A549 (cell line): ENCODE measurements around the gene LRRC17. TPM values are rescaled to one million over a fixed set of nuclear protein-coding genes. Genes with fewer than 3 reads are reported as not detected.

Experiments used
- ATAC-seq, 2 experiments: fragments of 200-7000 bp in 1 of 2; fragments of >200 bp in 1 of 2; cut with Nextera tagmentation in 1 of 2; cut with Tn5 transposase in 1 of 2; 3 replicates each; pipeline versions ENCODE4 v1.8.0 to v1.9.1; 2018 to 2020; ENCODE audit warnings: mild to moderate bottlenecking in 1 of 2, moderate library complexity in 1 of 2
- CTCF ChIA-PET: fragments of 300-600 bp; sonication (Branson Sonifier 250); formaldehyde crosslinking; extraction: SDS; loops from one replicate; lab custom pipeline; 2021; ENCODE audit warnings: antibody characterized with exemption, inconsistent platforms; lab: Yijun Ruan, JAX
- POLR2A ChIA-PET: fragments of 350-600 bp; formaldehyde crosslinking; extraction: SDS; loops from one replicate; lab custom pipeline; 2021; ENCODE audit warnings: antibody characterized with exemption, inconsistent platforms; lab: Yijun Ruan, JAX
- DNase-seq, 2 experiments: peaks; one replicate each; pipeline versions ENCODE4 v3.0.0 to v3.0.0-alpha.2; 2011 to 2016; ENCODE audit warnings: low read depth in 1 of 2, low spot score in 1 of 2
- FAIRE-seq: peaks from 2 replicates; lab custom pipeline; 2011; peaks lifted over from hg19 to GRCh38; lab: Jason Lieb, UNC
- H3K27ac ChIP-seq, 2 experiments: fragments of >200 bp; sonication (Bioruptor Twin); formaldehyde crosslinking; 3 replicates each; pipeline ENCODE4 v1.5.1; 2016 to 2017
- H3K4me1 ChIP-seq: fragments of >200 bp; sonication (Bioruptor Twin); formaldehyde crosslinking; 3 replicates; pipeline ENCODE4 v1.6.1; 2016
- H3K4me2 ChIP-seq: fragments of >200 bp; sonication (Bioruptor Twin); formaldehyde crosslinking; 3 replicates; pipeline ENCODE4 v1.6.1; 2016
- H3K4me3 ChIP-seq: fragments of >200 bp; sonication (Bioruptor Twin); formaldehyde crosslinking; 3 replicates; pipeline ENCODE4 v1.5.1; 2016
- H3K9me3 ChIP-seq: fragments of >200 bp; sonication (Bioruptor Twin); formaldehyde crosslinking; 3 replicates; pipeline ENCODE4 v1.6.1; 2016
- CBX2 ChIP-seq: fragments of 200-600 bp; sonication (generic); IDR thresholded peaks from 2 replicates; pipeline ENCODE4 v1.6.1; 2016; ENCODE audit warnings: low read depth, mild to moderate bottlenecking, borderline replicate concordance
- CHD2 ChIP-seq: fragments of 150-350 bp; IDR thresholded peaks from 2 replicates; pipeline ENCODE4 v1.6.1; 2014; ENCODE audit warnings: low read length; ENCODE audit not compliant: partially characterized antibody
- E2F6 ChIP-seq: IDR thresholded peaks from 2 replicates; pipeline ENCODE4 v1.6.1; 2012; ENCODE audit warnings: low read depth, borderline replicate concordance
- EHMT2 ChIP-seq: fragments of 200-600 bp; sonication (generic); IDR thresholded peaks from 2 replicates; pipeline ENCODE4 v1.6.1; 2016; ENCODE audit warnings: antibody characterized with exemption, low read depth, mild to moderate bottlenecking, moderate library complexity
- EP300 ChIP-seq, 2 experiments: fragments of >200 bp; sonication (Bioruptor Twin); formaldehyde crosslinking; IDR thresholded peaks; 2 replicates in 1 of 2; 3 replicates in 1 of 2; pipeline ENCODE4 v1.6.1; 2016 to 2017
- FOSB ChIP-seq: fragments of 250-450 bp; sonication (Bioruptor Pico); IDR thresholded peaks from 2 replicates; pipeline ENCODE4 v1.5.0; 2020; ENCODE audit warnings: mild to moderate bottlenecking, moderate library complexity
- FOSL2 ChIP-seq, 2 experiments: fragments of 450-650 bp in 1 of 2; fragments of >200 bp in 1 of 2; sonication (Bioruptor Twin) in 1 of 2; formaldehyde crosslinking; IDR thresholded peaks; 2 replicates each; pipeline versions ENCODE4 v1.5.0 to v1.6.1; 2016 to 2020; ENCODE audit warnings: mild to moderate bottlenecking in 1 of 2, moderate library complexity in 1 of 2
- HOXA7 ChIP-seq: fragments of 250-450 bp; sonication (Bioruptor Pico); IDR thresholded peaks from 2 replicates; pipeline ENCODE4 v1.5.0; 2020; ENCODE audit warnings: mild to moderate bottlenecking, moderate library complexity
- HOXB5 ChIP-seq: fragments of 250-450 bp; sonication (Bioruptor Pico); IDR thresholded peaks from 2 replicates; pipeline ENCODE4 v1.5.0; 2020; ENCODE audit warnings: mild to moderate bottlenecking, moderate library complexity
- MAFK ChIP-seq: fragments of 450-650 bp; IDR thresholded peaks from 2 replicates; pipeline ENCODE4 v1.6.1; 2014; ENCODE audit not compliant: partially characterized antibody
- MAZ ChIP-seq: fragments of 150-350 bp; IDR thresholded peaks from 2 replicates; pipeline ENCODE4 v1.6.1; 2014; ENCODE audit warnings: antibody characterized with exemption, low read depth, low read length, borderline replicate concordance
- NR3C1 ChIP-seq: fragments of >200 bp; sonication (Bioruptor Twin); formaldehyde crosslinking; IDR thresholded peaks from 3 replicates; pipeline ENCODE4 v1.6.1; 2017
- PBX3 ChIP-seq: IDR thresholded peaks from 2 replicates; pipeline ENCODE4 v1.6.1; 2012
- PHF8 ChIP-seq: fragments of 200-600 bp; sonication (generic); IDR thresholded peaks from 2 replicates; pipeline ENCODE4 v1.6.1; 2016; ENCODE audit warnings: low read depth, mild to moderate bottlenecking, antibody characterized with exemption, moderate library complexity, borderline replicate concordance
- RCOR1 ChIP-seq: fragments of 150-350 bp; IDR thresholded peaks from 2 replicates; pipeline ENCODE4 v1.6.1; 2014; ENCODE audit warnings: antibody characterized with exemption, low read length, low read depth
- REST ChIP-seq: fragments of 200-600 bp; sonication (generic); IDR thresholded peaks from 2 replicates; pipeline ENCODE4 v1.6.1; 2016; ENCODE audit warnings: antibody characterized with exemption, mild to moderate bottlenecking, moderate library complexity
- SREBF2 ChIP-seq: fragments of 450-650 bp; IDR thresholded peaks from 2 replicates; pipeline ENCODE4 v1.6.1; 2014; ENCODE audit warnings: mild to moderate bottlenecking, moderate library complexity
- TP53 ChIP-seq: fragments of 250-450 bp; sonication (Bioruptor Pico); IDR thresholded peaks from 2 replicates; pipeline ENCODE4 v1.5.0; 2021; ENCODE audit warnings: mild to moderate bottlenecking, moderate library complexity
- WGBS: methylation state at CpG from one replicate; pipeline ENCODE4 v1.1.6; 2017; ENCODE audit errors: missing lambda C conversion rate; 5-methylcytosine and 5-hydroxymethylcytosine counted together
- polyA plus RNA-seq, 4 experiments: library from polyadenylated mRNA; depleted of rRNA in 3 of 4; stranded (reverse); fragments of >200 nt; fragmentation: RNase III in 1 of 4; extraction: RNeasy Plus Mini Kit Qiagen cat#74134 plus additional on column Dnase treatment in 1 of 4; gene quantifications; 2 replicates in 3 of 4; 3 replicates in 1 of 4; pipeline ENCODE4 v1.2.3, GENCODE V29; 2011 to 2017
- TF ChIP-seq, protein P1 (sequence below): fragments of 250-450 bp; sonication (Bioruptor Pico); IDR thresholded peaks from 2 replicates; pipeline ENCODE4 v1.5.0; 2020; ENCODE audit warnings: low read depth, mild to moderate bottlenecking, moderate library complexity
- TF ChIP-seq, protein P2 (sequence below): fragments of >200 bp; sonication (Bioruptor Twin); formaldehyde crosslinking; IDR thresholded peaks from 3 replicates; pipeline ENCODE4 v1.6.1; 2016

LRRC17 gene
- polyA plus RNA-seq, 2 of the 4 experiments (the other 2 are of a cell fraction), result 0.05 to 0.36 TPM

- no peaks in the 10 kb centered on the region for H3K9me3 ChIP-seq
- FAIRE-seq (no peak), DNase-seq (no peak), ATAC-seq (peak; percentile 30 to 36; a peak in 2 of 6 replicates)
- peaks cover 14% of the 10 kb centered on the region for H3K4me1 ChIP-seq
- ChIA-PET CTCF (interaction anchor here (1.4 to 1.8 kb wide), 2 partner anchors 9 to 135 kb away, joined by 5 to 8 read pairs; no protein-coding TSS in a partner anchor), POLR2A (no interaction called here)
- no peak overlapping the region for H3K27ac ChIP-seq
- TF ChIP-seq MAZ (no peak), MAFK (peak; percentile 40)
- WGBS, result 13% methylated on average over 2 of the region's 2 CpGs
- no peak overlapping the region for H3K4me3 ChIP-seq
- H3K4me2 ChIP-seq, result peak overlapping the region; percentile 41
Observed at GRCh38 chr7:102927312-102927933, 14.6 kb downstream of the LRRC17 start.

- POLR2A ChIA-PET, result no interaction called here
- CTCF ChIA-PET, result no interaction called here
- Histone ChIP-seq H3K27ac (no peak overlapping the region), H3K4me3 (no peak overlapping the region), H3K4me2 (0 out of 3 replicates have a peak overlapping the region, but pooled peaks have one; percentile 7), H3K4me1 (peaks cover 10% of the 10 kb centered on the region), H3K9me3 (no peaks in the 10 kb centered on the region)
- 46% methylated on average over 1 of the region's 1 CpG for WGBS
- DNase-seq (no peak), FAIRE-seq (no peak), ATAC-seq (no peak)
- TF ChIP-seq MAZ (no peak), FOSB (no peak), SREBF2 (no peak), NR3C1 (no peak)
Observed at GRCh38 chr7:102931757-102932156, 19.0 kb downstream of the LRRC17 start.

DNA sequence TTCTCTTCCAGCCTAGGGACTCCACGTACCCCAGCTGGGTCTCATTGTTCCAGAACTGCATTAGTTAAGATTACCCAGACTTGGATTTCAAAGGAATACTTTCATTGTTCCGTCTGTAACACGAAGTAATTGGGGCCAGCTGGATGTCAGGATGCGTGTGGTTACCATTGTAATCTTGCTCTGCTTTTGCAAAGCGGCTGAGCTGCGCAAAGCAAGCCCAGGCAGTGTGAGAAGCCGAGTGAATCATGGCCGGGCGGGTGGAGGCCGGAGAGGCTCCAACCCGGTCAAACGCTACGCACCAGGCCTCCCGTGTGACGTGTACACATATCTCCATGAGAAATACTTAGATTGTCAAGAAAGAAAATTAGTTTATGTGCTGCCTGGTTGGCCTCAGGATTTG is 21.0 kb downstream of the LRRC17 start:
- DNase-seq (no peak), ATAC-seq (no peak), FAIRE-seq (no peak)
- POLR2A ChIA-PET, result no interaction called here
- Histone ChIP-seq H3K4me1 (no peaks in the 10 kb centered on the region), H3K4me3 (no peak overlapping the region)
- TF ChIP-seq EP300 (IDR thresholded peaks at IDR 0.05), result no peak
- no peak for TF ChIP-seq TP53 (CRISPR knock-in tag)
- TF ChIP-seq CHD2, result no peak
- TF ChIP-seq, protein P1, sequence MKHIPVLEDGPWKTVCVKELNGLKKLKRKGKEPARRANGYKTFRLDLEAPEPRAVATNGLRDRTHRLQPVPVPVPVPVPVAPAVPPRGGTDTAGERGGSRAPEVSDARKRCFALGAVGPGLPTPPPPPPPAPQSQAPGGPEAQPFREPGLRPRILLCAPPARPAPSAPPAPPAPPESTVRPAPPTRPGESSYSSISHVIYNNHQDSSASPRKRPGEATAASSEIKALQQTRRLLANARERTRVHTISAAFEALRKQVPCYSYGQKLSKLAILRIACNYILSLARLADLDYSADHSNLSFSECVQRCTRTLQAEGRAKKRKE (CRISPR knock-in tag), result no peak
- TF ChIP-seq E2F6, result no peak
- no peak for TF ChIP-seq EHMT2
- no peak for TF ChIP-seq FOSL2 (IDR thresholded peaks at IDR 0.05)
- TF ChIP-seq FOSL2 (CRISPR knock-in tag; IDR thresholded peaks at IDR 0.05), result no peak
- no peak for TF ChIP-seq SREBF2
- no peak for TF ChIP-seq NR3C1
- no peak for TF ChIP-seq HOXB5 (CRISPR knock-in tag)
- TF ChIP-seq, protein P2, sequence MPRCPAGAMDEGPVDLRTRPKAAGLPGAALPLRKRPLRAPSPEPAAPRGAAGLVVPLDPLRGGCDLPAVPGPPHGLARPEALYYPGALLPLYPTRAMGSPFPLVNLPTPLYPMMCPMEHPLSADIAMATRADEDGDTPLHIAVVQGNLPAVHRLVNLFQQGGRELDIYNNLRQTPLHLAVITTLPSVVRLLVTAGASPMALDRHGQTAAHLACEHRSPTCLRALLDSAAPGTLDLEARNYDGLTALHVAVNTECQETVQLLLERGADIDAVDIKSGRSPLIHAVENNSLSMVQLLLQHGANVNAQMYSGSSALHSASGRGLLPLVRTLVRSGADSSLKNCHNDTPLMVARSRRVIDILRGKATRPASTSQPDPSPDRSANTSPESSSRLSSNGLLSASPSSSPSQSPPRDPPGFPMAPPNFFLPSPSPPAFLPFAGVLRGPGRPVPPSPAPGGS, result no peak
- no peak for TF ChIP-seq PBX3
- TF ChIP-seq RCOR1, result no peak
- TF ChIP-seq REST, result no peak
- TF ChIP-seq HOXA7 (CRISPR knock-in tag), result no peak
- TF ChIP-seq PHF8, result no peak
- TF ChIP-seq CBX2, result no peak
- no peak for TF ChIP-seq MAZ
- TF ChIP-seq, all 56 proteins: peak for 0
- Histone ChIP-seq H3K4me2 (no peak overlapping the region), H3K27ac (no peak overlapping the region), H3K9me3 (no peaks in the 10 kb centered on the region)
- 94% methylated on average over 15 of the region's 15 CpGs for WGBS
- CTCF ChIA-PET, result interaction anchor here (1.0 kb wide), 1 partner anchor 8 kb away, joined by 3 read pairs; no protein-coding TSS in a partner anchor
